ENCODE results near the gene TIMP3.

TIMP3 gene

DNA sequence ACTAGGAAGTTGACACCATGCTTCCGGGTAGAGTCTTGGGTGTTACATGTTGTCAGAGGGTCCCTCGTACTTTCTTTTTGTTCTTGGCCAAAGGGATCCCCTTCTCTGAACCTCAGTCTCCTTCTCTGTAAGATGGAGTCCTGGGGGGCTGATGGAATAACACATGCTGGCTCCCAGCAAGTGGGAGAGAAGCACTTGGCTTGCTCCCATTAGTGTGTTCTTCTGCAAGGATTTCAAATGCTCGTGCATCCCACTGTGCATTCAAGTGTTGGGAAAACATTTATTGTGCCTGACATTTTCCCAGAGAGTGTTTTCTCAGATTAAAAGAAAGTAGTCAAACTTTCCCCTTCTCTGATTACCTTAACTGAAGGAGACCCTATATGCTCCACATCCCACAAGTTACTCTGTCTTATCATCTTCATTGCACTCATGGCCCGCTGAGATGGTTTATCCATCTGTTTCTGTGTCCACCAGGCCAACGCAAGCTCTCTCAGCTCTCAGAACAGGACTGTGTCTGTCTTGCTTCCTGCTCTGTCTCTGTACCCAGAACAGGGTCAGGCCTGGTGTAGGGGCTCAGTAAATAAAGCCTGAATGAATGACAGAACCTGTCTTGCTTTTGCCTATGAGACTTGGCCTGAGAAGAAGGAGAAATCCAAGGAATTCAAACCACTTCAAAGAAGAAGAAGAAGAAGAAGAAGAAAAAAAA lies 16.0 kb upstream of the TIMP3 start:
- no peak for DNase-seq (ENCODE audit: low read depth in 2 of 2, low spot score in 1 of 2)

DNA sequence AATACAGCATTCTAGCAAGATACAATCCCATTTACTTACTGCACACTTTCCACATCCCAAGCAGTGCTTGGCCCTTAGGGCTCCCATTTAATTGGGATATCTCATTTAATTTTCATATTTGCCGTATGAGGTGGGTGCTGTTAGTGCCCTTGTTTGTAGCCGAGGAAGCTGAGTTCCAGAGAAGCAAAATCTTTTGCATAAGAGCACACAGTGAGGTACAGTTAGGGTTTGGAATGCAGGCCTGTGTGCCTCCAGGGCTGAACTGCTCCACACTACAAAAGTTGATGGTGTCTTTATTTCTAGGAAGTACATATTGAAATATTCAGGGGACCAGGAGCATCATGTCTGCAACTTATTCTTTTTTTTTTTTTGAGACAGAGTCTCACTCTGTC lies 15.5 kb upstream of the TIMP3 start:
- no peak for DNase-seq (ENCODE audit: low read depth in 2 of 2, low spot score in 1 of 2)

DNA sequence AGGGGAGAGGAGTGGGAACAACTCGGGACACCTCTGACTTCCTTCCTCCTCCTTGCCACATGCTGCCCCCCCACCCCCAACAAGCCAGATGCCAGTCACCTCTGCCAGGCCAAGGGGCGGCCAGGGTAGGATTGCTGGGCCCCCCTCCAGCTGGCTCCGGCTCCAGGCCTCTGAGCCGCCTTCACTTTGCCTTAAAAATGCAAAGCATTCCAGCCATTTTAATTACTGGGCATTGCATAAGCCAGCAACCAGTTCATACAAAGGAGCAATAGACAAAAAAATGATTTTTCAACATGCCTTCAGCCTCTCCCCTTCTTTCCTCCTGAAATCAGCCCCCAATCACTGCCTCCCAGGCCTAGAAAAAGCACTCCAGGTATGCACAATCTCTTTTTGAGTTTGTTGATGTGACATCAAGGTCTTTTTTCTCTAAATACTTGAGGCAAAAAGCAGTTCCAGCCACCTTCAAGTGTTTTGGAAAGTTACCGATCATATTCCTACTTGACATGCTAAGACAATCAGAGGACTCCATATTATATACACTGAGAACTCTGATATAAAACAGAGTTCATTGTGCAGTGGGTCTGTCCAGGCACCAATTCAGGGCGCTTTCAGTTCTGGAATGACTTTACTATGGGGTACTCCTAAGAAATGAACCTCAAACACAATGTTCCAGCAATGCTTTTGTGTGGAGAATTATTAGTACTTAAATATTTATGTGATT lies 12.4 kb upstream of the TIMP3 start:
- DNase-seq (ENCODE audit: low read depth in 2 of 2, low spot score in 1 of 2) = no peak

DNA sequence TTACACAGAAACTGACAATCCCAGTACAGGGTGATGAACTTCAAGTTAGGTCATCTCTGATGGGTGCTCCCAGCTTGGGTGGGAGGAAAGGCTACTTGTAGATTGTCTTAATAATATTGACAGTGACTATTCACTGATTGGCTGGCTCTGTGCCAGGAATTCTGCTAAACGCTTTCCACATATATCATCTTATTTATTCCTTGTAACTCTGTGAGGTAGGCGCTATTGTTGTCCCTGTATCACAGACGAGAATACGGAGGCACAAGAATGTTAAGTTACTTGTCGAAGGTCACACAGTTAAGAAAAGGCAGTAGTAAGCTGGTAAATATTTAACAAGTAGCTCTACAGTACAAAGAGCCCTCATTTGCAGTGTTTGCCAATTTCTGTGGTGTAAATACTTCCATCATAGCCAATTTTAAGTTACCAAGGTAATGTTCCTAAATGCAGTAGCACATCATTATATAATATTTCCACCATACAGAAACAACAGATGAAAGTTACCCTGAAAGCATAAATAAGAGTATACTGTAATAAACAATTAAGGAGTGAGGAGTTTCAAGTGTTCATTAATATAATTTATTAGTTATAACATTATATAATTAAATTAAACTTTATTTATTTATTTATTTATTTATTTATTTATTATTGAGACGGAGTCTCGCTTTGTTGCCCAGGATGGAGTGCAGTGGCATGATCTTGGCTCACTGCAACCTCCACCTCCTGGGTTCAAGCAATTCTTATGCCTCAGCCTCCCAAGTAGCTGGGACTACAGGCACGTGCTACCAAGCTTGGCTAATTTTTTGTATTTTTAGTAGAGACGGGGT lies 11.5 kb upstream of the TIMP3 start:
- DNase-seq (ENCODE audit: low read depth in 2 of 2, low spot score in 1 of 2) = no peak

DNA sequence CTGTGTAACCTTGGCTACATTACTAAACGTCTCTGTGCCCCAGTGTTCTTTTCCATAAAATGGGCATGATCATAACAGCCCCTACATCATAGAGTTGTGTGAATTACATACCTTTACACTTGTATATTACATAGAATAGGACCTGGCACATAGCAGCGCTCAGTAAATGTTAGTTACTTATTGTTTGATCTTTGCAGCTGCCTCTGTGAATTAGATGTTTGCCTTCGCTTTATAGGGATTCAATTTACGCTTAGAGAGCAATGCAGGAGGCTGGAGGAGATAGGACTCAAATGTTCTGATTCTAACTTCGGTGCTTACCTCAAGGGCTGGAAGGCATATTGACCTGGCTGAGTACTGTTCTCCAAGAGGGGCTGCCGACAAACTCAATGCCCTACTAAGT lies 10.4 kb upstream of the TIMP3 start:
- DNase-seq (ENCODE audit: low read depth in 2 of 2, low spot score in 1 of 2) = no peak

DNA sequence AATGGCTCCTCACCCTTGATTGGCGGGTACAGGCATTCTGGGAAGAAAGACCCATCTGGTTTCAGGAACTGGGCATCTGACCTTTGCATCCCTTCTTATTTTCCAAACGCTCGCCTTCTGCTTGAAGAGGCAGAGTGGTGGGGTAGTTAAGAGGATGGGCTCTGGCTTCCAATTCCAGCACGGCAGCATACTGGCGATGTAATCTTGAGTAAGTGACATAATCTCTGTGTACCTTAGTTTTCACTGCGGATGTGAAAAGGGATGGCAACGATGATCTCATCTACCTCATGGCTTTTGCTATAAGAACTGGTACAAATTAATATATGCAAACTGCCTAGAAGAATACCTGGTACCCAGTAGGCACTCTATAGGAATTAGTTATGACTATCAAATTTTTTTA lies 10.0 kb upstream of the TIMP3 start:
- DNase-seq (ENCODE audit: low read depth in 2 of 2, low spot score in 1 of 2) = no peak

DNA sequence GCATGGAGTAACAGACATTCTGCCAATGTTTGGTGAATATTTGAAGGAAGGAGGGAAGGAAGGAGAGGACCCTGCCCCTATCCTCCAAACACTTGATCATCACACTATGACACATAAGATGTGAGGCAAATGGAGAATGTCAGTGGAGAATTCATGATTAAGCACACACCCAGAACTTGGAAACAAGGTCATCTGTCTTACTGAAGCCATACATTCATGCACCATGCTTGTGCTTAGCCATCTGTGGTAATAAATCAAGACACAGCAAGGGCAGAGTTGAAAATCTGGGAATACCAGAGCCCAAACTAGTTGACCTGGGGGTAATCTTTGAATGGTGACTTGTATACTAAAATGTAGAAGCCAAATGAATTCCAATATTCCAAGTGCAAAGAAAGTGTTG lies 7.9 kb upstream of the TIMP3 start:
- DNase-seq (ENCODE audit: low read depth in 2 of 2, low spot score in 1 of 2) = no peak

DNA sequence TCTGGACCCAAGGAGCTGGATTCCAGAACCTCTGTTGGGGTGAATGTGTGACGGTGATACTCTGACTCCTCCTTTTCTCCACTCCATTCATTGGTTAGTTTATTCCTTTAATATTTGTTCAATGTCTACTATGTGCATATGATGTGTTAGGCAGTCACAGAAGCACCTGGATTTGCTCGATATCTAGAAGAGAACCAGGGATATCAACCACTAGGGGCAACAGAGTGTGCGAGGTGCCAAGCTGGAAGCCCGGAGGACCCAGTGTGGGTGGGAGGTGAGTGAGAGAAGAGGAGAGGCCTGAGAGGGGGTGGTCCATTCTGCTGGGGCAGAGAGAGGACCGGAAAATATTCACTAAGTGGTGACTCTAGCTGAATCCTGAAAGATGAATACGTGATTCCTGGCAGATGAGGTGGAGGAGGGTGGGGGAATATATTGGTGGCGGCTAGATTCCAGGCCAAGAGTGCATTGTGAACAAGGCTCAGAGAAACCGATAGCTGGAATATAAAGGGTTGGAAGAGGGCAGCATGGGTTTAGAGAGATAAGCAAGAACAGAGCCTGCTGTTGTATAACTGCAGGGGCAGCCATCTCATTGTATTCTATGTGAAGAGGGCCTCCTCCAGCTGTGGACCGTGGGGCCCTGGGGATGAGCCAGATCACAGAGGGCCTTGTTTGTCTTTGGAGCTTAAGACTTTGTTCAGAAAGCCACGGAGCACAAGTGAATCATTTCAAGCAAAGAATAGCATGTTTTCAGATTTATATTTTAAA lies 6.9 kb upstream of the TIMP3 start:
- no peak for DNase-seq (ENCODE audit: low read depth in 2 of 2, low spot score in 1 of 2)

DNA sequence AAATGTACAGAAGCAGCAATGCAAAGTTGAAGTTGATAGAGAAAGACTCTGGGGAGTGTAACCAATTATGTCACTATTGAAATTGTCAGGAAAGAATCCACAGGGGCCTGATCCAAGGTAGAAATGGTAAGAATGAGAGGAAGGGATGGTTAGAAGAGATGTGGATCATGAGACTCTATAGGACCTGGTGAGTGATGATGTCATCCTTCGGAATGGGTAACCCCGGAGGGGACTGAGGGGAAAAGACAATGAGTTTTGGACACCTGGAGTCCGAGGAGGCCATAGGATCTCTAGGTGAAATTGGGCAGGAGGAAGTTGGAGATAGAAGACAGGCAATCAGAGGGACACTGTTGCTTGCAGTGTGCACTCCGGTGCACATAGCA lies 6.3 kb upstream of the TIMP3 start:
- DNase-seq (ENCODE audit: low read depth in 2 of 2, low spot score in 1 of 2) = no peak

DNA sequence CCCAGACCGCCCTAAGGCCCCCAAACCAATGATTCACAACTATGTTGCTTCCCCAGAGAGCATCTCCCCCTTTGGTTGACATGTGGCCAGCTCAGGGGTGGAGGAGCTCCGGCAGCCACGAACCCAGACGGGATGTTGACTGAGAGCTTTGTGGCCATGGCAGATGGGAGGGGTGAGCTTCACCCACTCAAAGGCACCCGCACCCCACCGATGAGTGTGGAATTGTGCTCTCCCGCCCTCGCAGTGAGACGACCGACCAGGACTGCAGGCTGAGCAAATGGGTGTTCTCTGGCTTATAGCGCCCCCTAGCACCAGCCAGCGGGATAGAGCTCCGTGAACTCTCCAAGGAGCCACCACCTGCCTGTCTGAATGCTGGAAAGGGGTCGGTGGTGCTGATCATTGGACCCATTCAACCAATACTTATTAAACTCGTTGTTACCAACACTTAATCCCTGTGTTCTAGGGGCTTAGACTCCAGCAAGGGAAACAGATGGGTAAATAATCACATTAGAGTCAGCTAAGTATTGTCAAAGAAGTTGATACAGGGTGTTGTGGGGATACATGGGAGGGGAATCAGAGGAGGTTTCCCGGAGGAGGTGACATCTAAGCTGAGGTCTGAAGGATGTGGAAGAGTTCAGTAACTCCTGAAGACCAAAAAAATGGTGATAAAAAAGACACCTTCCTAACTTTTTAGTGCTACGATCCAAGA lies 4.5 kb upstream of the TIMP3 start:
- DNase-seq (ENCODE audit: low read depth in 2 of 2, low spot score in 1 of 2) = peak in 1 of 2 donors; percentile 22

DNA sequence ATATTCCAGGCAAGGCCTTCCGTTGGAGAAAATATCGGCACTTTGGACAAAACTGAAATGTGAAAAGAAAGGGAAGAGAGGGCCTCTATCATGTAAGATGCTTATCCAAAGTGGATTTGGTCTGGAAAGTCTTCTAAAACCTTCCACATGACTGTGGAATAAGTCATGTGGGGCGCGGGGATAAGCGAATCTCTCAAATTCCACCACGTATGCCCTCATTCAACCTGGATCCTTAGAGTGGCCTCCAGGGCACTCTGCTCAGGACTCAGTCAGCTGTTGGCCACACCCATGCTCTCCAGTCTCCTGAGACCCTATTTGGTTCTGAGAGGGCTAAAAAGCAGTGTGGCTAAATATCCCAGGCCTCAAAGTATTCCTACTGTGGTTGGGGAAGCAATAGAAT lies 2.0 kb upstream of the TIMP3 start:
- no peak for DNase-seq (ENCODE audit: low read depth in 2 of 2, low spot score in 1 of 2)

DNA sequence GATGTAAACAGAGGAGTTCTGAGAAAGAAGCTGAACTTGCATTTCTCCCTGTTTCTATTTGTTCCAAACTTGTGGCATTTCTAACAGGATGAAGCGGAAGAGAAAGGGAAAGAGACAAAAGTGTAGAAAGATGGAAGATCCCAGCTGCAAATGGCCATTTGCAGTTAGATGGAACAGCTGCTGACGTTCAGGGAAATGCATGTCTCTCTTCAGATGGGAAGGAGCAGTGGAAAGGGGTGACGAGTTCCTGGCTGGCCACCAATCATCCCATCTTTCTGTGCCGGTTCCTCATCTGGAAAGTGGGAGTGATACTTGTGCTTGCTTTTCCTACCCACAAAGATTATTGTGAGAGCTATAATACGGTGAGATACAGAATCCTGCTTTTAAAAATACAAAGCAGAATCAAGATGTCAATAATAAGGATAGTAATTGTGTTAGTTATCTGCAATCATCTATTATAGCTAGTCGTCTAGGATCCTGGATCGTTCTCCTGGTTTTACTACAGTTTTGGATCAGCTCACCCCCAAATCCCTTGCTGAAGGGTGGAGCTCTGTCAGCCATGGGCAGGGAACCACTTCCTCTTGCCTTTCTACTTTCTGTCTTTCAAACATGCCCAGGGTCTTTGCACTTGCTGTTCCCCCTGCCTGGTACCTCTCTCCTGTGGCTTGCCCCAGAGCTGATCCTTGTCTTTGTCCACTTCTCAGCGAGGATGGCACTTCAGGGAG lies 1.2 kb upstream of the TIMP3 start:
- no peak for DNase-seq (ENCODE audit: low read depth in 2 of 2, low spot score in 1 of 2)

DNA sequence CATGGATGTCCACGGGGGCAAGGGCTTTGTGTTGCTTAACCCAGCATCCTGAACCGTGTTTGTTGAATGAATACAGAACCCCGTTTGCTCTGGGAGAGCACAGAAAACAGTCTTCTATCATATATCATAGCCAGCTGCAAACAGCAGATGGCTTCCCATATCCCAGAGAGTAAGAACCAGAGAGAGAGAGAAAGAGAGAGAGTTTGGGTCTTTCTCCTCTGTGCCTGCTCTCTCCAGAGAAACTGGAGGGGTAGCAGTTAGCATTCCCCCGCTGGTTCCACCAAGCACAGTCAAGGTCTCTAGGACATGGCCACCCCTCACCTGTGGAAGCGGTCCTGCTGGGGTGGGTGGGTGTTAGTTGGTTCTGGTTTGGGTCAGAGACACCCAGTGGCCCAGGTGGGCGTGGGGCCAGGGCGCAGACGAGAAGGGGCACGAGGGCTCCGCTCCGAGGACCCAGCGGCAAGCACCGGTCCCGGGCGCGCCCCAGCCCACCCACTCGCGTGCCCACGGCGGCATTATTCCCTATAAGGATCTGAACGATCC lies 440 bp upstream of the TIMP3 start:
- DNase-seq (ENCODE audit: low read depth in 2 of 2, low spot score in 1 of 2) = no peak

DNA sequence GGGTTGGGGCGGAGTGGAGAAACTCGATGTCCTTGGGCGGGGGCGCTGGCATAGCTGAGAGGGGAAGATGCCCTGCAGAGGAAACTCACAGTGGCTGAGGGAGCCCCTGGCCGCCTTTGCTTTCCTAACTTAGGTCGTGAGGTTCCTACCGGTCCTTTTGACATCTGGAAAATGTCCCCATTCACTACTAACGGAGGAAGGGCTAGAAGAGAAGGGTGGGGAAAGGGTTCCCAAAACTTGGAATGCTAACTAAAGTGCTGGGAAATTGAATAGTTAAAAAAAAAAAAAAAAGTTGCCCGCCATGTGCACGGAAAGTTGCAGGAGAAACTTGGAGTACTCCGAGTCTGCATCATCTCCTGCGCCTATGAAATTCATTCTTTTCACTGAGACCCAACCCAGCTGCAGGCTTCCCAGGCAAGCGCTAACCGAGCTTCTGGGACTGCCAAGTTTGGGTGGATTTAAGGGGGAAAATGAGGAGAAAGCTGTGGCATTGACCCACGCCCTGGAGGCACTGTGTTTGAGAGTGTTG lies 796 bp downstream of the TIMP3 start:
- DNase-seq (ENCODE audit: low read depth in 2 of 2, low spot score in 1 of 2) = no peak

DNA sequence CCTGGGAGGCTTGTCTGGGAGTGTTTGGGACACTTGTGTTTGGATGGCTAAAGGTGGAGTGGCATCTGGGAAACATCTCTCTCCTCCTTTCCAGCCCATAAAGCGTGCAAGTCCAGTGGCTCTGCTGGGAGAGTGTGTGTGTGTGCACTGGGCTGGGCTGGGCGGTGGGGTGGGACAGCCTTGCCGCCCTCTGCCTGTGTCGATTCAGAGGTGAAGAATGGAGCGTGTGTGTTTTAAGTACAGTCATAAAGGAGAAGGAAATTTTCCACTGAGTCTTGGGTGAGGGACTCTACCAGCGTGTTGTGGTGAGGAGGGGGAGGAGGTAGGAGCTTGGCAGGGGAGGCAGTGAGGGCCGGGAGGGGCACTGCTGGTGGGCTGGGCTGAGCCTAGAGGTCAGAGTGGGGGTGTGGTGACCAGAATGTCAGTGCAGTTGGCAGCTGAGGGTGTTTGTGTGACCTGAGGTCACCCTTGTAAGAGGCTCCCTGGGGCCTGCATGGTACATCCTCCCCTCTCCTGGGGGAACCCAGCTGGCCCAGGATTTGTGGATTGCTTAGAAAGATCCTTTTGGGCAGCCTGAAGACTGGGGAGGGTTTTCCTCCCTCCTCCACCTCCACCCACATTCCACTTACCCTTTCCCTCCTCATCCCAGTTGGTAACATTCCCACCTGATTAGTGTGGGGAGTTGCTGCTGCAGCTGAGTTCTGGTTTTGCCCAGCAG lies 1.7 kb downstream of the TIMP3 start:
- no peak for DNase-seq (ENCODE audit: low read depth in 2 of 2, low spot score in 1 of 2)

DNA sequence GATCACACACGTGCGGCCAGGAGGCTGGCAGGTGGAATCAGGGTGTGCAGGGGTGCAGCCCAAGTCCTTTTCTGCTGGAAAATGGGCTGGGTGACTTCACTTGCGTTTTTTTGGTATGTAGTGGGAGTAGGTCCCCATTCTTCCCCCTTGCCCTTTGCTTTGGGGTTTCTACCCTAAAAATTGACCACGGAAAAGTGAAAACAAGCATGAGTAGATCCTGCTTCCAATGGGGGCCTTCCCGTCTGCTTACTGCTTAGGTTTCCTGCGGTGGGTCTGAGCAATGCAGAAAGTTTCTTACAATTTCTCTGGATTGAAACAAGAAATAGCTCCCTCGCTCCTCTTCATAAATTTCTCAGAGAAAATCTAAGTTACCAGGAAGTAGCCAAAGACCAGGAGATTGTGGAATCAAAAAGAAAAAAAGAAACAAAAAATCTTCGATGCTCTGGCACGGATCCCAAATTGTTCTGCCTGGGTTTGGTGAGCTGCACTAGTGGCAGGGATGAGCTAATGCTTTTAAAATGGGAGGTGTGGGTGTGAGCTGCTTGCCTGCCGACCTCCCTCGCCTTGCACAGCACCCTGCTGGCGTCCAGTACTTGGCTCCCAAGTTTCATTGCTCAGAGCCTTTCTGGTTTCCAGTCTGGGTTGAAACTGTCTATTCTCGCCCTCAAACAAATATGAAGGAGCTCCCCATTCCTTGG lies 2.4 kb downstream of the TIMP3 start:
- no peak for DNase-seq (ENCODE audit: low read depth in 2 of 2, low spot score in 1 of 2)

DNA sequence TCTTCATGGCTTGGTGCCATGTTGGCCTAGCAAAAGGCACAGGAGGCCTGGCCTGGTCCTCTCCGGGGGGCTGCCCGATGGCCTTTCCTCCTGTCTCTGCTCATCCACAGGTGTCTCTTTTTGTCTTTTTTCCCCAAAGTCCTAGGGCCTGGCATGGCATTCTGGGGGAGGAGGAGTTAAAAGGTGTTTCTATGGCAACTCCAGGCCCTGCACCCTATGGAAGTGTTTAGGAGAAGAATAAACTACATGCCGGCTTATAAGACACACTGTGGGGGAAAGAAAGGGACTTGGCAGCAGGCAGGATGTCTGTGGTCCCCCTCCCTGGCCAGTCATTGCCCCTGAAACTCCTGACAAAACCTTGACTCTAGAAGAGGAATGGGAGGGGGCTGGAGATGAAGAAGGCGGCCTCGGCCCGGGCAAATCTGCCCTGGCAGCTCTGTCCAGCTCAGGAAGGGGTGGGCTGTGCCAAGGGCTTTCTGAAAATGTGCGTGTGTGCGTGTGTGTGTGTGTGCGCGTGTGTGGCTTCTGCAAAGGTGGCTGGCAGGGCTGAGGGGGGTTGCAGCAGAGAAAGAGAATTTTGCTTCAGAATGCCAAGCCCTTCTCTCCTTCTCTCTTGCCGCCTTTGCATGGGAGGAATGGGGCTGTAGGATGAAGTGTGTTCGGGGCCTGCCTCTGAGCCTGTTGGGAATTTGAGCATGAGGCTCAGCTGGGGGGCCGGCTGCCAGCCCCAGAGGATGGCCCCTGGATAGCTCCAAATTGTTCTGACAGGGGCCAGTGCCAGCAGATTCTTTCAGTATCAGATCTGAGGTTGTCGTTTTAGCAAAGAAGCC lies 3.2 kb downstream of the TIMP3 start:
- no peak for DNase-seq (ENCODE audit: low read depth in 2 of 2, low spot score in 1 of 2)

Data from stimulated activated CD8-positive, alpha-beta memory T cell treated with anti-CD3 and anti-CD28 coated beads, Interleukin-4, amount 100 ng/mL, for 4 hours (primary cell).